Measurements from ENCODE around the gene CMTM4.
"Not testable (repeated sequence)": the region's sequence is repeated elsewhere in the genome, so short reads cannot be mapped to it uniquely, and the experiment has no call there.

CMTM4 gene

DNA sequence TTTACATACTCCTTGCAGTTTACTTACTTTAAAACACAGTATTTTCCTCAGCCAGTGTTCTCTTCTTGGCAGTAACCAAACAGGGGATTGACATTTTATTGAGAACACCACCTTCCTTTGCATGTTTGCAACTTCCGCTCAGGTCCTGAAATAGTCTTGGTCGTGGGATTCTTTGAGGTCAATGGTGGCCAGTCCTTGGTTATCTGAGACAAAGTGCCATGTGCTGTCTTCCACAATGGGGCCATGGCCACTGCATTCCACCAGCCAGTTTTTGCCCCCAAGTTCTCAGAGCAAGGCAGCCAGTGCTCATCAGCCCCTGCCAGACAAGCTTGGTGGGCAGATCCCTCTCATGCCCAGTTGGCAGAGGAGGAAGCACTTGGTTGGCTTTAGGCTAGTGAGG lies 22.9 kb downstream of the CMTM4 start:
- DNase-seq (ENCODE audit: low read depth in 2 of 2) = no peak

DNA sequence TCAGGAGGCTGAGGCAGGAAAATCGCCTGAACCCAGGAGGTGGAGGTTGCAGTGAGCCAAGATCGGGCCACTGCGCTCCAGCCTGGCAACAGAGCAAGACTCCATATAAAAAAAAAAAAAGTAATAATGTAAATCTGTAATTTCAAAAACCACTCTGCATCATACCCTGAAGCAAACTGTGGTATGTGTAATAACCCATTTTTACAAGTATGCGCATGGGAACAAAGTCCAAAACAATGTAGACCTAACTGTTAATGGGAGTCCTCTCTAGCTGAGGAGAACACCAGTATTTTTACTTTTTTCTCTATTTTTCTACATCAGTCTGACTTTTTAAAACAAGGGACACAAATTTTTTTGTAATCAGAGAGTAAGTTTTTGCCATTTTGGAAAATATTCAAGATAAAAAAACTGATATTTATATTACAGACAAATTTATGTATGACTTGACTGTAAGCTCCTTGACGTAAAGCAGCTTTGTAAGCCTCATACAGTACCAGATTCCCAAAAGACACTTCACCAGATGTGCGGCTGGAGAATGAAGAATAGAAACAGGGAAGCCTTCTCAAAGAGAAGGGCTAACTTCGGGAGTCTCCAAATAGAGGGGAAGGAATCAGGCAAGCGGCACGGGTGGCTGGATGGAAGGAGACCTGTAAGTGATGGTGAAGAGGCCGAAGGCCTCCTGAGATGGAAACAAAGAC lies 25.7 kb downstream of the CMTM4 start:
- no peak for DNase-seq (ENCODE audit: low read depth in 2 of 2)

DNA sequence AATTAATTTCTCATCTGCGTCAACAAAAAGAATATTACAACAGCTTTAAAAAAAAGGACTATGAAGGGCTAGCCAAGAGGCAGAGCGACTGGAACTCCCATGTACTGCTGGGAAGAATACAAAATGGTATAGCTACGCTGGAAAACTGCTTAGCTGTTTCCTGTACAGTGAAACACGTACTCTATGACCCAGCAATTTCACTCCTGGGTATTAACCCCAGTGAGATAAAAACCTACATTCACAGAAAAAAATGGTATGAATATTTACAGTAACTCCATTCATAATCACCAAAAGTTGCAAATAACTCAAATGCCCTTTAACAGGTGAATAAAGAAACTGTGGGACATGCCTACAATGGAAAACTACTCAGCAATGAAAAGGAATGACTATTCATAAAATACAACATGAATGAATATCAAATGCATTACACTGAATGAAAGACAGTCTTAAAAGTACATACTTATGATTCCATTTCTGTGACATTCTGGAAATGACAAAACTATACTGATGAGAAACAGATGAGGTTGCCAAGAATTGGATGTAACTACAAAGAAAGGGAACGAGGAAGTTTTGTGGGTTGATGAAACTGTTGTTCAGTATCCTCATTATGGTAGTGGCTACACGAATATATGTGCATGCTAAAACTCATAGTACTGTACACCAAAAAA lies 27.6 kb downstream of the CMTM4 start:
- DNase-seq (ENCODE audit: low read depth in 2 of 2) = no peak

DNA sequence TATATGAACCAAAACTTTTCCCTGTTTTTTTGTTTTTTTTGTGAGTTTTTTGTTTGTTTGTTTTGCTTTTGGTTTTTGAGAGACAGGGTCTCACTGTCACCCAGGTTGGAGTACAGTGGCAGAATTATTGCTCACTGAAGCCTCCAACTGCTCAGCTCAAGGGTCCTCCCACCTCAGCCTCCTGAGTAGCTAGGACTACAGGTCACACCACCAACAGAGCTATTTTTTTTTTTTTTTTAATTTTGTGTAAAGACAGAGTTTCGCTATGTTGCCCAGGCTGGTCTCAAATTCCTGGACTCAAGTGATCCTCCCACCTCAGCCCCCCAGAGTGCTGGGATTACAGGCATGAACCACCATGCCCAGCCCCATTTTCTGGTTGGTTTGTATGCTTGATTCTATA lies 28.6 kb downstream of the CMTM4 start:
- DNase-seq (ENCODE audit: low read depth in 2 of 2) = no peak

DNA sequence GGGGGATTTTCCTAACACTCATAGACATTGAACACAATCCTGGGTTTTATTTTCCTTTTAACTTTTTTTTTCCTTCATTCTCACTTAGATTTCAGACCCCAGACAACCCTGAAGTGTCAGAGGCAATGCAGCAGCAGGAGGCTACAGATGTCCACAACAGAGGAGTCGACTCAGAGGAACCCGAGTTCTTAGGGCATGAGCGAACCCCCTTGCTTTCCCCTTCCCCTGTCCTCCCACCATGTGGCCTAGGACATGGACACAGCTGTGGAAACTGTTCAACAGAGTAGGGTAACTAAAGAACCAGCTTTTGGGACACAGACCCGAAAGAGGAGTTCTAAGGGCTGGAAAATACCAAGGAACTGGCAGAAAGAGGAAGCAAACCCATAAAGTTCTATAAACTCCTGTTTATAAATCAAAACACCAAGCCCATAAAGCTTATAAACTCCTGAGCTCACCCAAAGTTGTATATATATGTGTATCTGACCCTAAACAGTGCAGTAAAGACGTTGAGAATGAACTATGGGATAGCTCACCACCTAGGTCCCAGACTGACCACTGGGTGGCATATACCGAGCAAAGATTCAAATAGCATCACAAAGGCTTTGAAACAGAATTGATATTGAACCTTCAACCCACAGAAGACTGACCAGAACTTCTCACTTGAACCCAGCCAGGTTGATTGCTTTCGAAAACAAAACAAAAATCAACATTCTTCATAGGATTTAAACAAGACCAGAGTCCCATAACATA lies 33.9 kb downstream of the CMTM4 start:
- DNase-seq (ENCODE audit: low read depth in 2 of 2) = no peak

DNA sequence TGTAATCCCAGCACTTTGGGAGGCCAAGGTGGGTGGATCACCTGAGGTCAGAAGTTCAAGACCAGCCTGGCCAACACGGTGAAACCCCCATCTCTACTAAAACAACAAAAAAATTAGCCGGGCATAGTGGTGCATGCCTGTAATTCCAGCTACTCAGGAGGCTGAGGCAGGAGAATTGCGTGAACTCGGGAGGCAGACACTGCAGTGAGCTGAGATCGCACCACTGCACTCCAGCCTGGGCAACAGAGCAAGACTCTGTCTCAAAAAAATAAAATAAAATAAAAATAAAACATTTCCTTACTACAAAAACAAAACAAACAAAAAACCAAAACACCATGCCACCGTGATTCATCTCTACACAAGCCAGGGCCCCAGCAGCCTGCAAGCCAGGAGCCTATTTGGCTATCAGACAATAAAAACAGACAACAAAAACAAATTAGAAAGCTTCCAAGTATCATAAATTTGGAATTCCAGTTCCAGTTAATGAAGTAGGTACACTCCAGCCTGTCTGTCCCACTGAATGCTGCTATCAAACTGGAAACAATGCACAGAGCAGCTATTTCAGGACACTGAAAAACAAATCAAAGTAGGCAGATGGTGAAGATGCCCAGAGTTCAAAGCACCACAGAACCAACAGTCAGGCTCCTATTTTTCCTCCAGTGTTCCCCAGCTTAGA lies 34.7 kb downstream of the CMTM4 start:
- not testable (repeated sequence) for DNase-seq (ENCODE audit: low read depth in 2 of 2)

DNA sequence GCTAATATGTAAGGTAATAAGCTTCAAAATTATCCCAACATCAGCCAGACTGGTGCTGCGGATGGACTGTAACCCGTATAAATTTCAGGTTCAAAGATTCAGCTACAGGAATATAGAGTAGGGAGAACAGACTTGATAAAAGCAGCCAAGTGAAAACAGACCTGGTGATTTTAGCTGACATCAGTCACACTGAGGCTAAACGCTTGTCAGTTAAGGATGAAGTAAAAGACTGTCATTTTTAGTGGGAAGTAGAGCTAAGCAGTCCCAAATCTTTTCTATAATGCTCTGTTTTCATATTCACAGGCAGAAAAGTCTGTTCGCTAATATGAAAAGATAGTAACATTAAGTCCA lies 35.4 kb downstream of the CMTM4 start:
- DNase-seq (ENCODE audit: low read depth in 2 of 2) = no peak

DNA sequence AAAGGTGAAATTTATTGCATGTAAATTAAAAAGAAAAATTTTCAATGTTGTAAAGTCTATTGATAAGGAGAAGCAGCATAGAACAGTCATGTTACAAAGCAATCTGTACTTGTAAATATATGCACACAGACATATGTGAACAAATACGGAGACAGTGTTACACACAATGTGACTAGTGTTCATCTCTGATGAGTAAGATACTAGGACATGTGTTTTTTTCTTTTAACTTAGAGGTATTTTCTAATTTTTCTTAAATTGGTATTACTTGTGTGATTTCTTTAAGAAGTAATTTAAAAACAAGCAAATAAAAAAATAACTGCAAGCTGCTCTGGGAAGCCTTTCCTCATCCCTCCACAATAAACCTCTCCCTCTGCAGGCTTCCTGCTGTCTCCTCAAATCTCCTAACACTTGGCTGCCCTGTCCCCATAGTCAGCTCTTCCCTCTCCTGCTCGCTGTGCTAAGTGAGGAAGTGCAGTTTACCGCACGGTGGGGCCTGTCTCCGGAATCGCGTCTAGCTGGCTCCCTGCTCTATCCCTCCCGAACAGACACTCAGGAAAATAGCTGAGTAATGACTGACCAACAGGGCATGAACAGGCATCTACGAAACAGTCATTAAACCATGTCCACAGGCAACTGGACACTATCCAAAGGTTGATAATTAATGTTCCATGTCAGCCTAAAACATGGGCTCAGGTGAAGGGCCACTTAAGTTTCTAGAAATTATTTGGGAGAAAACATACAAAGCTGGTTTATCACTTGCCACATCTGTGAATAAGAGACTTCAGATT lies 35.9 kb downstream of the CMTM4 start:
- DNase-seq (ENCODE audit: low read depth in 2 of 2) = no peak

DNA sequence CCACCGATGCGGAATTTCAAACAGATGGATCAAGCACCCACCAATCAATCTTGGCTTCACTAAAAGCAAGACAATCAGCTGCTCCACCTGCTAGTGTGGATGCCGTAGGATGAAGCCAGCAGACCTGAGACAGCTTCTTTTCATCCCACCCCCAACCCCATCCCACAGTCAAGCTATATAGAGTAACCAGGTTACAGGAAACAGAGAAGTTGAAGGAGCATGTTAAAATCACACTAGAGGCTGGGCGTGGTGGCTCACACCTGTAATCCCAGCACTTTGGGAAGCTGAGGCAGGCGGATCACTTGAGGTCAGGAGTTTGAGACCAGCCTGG lies 37.7 kb downstream of the CMTM4 start:
- DNase-seq (ENCODE audit: low read depth in 2 of 2) = no peak

DNA sequence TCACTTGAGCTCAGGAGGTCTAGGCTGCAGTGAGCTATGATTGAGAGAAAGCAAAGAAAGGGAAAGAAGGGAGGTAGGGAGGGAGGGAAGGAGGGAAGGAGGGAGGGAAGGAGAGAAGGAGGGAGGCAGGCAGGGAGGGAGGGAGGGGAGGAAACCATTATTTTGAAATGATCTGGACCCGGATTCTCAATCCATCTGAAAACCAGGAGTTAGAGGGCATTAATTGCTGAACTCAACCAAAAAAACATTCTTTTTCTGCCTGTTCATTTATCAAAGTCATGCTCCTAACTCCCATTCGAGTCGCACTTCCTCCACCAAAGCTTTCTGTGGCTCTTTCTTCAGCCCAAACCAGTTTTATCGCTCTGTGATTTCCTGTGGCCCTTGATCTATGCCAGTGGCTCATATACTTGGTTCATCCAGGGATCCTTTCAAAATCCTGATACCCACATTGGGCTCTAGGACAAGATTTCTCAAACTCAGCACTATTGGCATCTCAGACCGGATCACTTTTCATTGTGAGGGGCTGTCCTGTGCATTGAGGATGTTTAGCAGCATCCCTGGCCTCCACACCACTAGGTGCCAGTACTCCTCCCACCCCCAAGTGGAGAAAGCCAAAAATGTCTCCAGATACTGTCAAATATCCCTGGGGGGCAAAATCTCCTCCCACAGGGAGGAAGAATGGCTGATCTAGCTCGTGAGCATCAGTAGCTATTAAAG lies 38.2 kb downstream of the CMTM4 start:
- no peak for DNase-seq (ENCODE audit: low read depth in 2 of 2)

DNA sequence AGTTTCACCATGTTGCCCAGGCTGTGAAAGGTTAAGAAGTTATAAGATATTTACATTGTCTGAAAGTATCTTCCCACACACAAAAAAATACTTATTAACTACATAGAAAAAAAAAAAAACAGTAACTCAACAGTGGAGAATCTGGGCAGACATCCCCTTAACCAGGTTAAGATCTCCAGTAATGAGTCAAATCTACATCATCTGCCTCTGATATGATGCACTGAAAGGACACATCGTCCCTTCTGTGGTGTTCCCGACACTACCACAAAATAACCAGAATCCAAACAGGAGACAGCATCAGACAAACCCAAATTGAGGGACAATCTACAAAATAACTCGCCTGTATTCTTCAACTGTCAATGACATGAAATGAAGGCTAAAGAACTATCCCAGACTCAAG lies 40.0 kb downstream of the CMTM4 start:
- no peak for DNase-seq (ENCODE audit: low read depth in 2 of 2)

DNA sequence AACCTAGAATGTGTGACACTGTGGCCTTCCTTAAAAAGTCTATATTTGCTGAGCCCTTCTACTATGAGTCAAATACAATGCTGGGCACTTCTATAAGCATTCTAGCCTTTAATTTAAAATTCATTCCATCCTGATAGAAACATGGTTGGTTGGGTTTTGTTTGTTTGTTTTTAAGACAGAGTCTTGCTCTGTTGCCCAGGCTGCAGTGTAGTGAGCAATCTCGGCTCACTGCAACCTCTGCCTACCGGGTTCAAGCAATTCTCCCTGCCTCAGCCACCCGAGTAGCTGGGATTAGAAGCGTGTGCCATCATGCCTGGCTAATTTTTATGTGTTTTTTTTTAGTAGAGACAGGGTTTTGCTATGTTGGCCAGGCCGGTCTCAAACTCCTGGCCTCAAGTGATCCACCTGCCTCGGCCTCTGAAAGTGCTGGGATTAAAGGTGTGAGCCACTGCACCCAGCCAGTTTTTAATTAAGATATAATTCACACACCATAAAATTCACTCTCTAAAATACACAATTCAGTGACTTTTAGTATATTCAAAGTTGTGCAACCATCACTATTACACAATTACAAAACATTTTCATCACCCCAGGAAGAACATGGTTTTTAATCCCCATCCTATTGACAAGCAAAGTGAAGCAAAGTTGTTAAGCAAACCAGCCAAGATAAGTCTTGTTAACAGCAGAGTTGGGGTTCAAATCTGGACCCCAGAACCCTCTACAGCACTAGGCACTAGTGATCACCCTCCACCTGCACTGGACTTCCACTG lies 42.8 kb downstream of the CMTM4 start:
- DNase-seq (ENCODE audit: low read depth in 2 of 2) = no peak

DNA sequence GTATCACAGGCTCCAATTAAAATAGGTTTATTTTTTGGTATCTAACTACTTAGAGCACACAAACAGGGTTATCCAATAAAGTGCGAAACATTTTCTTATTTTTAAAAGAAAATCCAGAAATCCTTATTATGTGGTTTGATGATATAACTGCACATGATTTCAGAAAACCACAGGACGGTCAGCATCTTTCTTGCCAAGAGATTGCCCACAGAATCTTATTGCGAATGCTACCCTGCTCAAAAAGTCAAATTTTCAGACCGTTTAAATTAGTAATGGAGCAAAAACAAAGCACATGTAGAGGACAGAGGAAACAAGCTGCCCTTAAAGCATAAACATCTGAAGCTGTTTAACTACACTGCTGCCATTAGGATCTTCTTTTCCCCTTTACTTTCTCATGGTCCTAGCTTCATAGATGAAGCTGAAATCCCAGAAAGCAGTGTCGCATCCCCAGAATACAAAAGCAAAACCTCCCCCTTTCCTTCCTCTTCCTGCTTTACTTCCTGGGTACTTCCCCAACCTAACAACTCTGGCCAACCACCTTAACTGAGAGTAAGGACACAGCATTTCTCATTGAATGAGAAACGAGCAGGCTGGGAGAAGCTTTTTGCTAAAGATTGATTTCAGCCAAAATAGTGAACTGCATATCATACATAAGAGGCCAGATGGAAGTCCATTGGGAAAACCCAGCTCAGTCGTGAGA lies 43.7 kb downstream of the CMTM4 start:
- no peak for DNase-seq (ENCODE audit: low read depth in 2 of 2)

DNA sequence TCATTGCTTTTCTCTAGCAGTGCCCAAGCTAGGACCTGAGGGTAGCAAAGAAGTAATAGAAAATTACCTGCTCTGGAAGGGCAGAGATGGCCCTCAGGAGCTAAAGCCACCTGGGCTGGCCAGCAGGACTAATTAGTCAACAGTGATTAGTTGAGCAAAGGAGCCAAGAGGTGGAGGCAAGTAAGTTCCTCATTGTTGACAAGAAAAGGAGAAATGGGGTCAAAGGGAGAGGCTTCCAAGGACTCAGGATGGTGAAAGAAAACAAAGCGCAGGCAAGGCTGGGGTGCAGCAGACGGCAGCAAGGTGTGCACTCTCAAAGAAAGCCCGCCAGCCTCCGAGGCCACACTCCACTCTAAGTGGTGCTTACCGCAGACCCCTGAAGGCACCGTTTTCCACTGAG lies 44.6 kb downstream of the CMTM4 start:
- no peak for DNase-seq (ENCODE audit: low read depth in 2 of 2)

DNA sequence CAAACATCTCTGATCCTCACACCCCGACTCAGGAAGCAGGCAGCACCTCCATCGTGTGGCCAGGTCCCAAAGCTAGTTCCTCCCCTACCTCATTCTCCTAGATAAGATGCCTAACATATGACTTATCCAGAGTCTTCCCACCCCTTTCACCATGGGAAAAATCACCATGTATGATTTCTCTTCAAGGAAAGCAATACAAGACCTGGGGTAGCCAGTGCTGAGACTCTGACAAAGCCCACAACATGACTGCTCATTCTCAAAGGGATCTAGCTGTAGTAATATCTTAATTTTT lies 45.1 kb downstream of the CMTM4 start:
- DNase-seq (ENCODE audit: low read depth in 2 of 2) = no peak

DNA sequence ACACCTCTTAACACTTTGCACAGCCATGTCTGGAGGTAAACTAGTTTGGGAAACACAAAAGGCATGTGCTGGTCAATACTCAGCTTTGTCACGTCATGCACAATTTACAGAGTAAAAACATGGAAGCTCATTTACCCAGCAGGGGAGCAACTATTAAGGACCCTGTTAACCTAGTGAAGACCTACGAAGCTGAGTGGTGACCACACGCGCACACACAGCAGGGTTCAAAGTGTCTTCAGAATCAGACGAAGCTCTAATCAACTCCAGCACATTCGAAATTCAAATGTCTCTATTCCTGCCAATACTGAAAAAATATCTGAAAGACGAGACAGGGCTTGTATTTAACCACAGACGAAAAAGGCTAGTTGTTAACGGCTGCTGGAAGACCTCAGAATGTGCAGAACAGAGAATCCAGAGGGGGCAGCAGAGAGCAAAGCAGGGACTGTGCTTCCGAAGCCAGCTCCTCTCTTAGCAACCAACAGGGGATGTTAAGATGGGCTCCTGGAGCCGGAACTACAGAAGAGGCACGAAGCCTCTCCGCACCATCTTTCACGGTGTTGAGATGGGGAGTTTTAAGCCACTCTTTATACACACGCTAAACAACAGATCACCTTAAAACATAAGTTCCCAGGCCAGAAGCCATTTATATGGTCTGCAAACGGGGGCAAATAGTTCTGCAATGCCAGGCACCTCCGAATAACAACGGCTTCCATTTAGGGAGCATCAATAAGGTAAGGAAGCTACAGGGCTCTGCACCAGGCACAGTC lies 45.7 kb downstream of the CMTM4 start:
- DNase-seq (ENCODE audit: low read depth in 2 of 2) = peak; percentile 47 to 50

DNA sequence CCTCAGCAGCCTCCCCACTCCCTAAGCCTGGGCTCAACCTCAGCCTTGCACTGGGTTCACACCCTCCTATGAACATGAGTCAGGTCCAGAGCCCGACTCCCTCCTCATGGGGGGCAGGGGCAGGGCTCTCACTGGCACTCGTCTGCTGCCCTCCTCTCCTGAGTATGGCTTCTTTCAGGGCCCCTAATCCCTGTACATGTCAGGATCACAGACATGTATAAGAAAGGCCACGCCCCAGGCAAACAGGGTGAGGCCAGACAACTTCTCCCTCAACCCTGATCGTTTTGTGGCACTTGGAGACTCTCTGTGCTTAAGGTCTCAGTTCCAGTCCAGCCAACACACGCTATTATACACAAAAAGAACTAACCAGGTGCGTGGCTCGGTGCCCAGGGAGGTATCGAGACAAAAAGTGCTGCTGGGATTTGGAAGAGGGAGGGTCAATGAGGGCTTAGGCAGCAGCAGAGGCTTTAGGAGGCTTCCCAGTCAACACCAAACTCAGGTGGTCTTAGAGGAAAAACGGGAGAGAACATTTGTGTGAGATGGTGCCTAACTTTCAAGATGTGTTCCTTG lies 46.8 kb downstream of the CMTM4 start:
- DNase-seq (ENCODE audit: low read depth in 2 of 2) = no peak

DNA sequence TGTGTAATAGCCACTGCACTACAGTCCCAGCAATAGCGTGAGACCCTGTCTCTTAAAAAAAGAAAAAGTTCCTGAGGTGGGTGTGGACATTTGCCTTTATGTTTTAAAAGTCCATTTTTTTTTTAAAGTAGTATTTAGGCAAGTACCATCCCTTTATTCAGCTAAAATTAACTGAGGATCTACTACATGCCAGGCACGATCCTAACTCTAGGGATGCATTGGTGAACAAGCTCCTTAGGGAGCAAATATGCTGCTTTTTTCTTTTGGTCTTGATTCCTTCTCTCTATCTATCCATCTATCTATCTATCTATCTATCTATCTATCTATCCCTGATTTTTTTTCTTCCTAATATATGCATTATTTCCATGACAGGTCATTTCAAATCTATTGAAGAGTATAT lies 47.4 kb downstream of the CMTM4 start:
- no peak for DNase-seq (ENCODE audit: low read depth in 2 of 2)

DNA sequence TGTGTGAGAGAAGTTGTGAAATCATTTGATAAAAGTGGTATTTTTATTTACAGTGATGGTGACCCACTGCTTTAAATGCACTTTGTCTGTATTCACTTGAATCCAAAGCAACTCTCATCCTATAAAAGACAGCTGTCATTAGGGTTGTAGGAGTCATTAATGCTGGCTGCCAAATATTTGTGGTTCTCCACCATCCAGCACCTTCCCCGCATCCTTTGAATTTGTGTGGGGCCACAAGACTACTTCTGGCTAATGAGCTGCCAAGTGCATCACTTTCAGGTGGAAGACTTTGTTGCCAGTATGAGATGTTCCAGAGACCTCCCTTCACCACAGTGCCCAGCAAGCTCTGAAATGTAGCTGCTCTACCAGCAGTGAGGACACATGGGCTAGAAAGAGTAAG lies 48.7 kb downstream of the CMTM4 start:
- no peak for DNase-seq (ENCODE audit: low read depth in 2 of 2)
